ENCODE measurements around the gene CTIF. TPM values are rescaled to one million over a fixed set of nuclear protein-coding genes. Genes with fewer than 3 reads are reported as not detected.
A peak's percentile ranks its signal among the peaks of the same experiment; 100 is the strongest.

The CTIF gene
- total and polyA plus RNA-seq, 2 experiments from 2014 or later, result 22.1 to 27.9 TPM

GRCh38 chr18:48560491-48560890 lies 21.7 kb downstream of the CTIF start:
- no peaks in the 10 kb centered on the region for H3K9me3 ChIP-seq (ENCODE audit: low read depth)
- 96% methylated on average over 7 of the region's 7 CpGs for WGBS (ENCODE audit: low lambda C conversion rate, missing lambda C conversion rate)

GRCh38 chr18:48562075-48562474 lies 23.2 kb downstream of the CTIF start:
- no peak for TF ChIP-seq EZH2 (IDR thresholded peaks at IDR 0.05; ENCODE audit: borderline replicate concordance)
- no peak for TF ChIP-seq CTCF (IDR thresholded peaks at IDR 0.05; ENCODE audit: poor library complexity)
- TF ChIP-seq EZH2phosphoT487 (IDR thresholded peaks at IDR 0.05; ENCODE audit: low read depth, severe bottlenecking, unreplicated experiment), result no peak
- Histone ChIP-seq H3K4me3 (no peak overlapping the region), H3K27me3 (no peaks in the 10 kb centered on the region), H4K20me1 (ENCODE audit: insufficient read depth, poor library complexity, severe bottlenecking) (peaks cover 12% of the 10 kb centered on the region), H3K9me3 (ENCODE audit: low read depth) (no peaks in the 10 kb centered on the region), H3K79me2 (peaks cover 71% of the 10 kb centered on the region), H3K27ac (peak overlapping the region; percentile 1), H3K4me1 (ENCODE audit: insufficient read depth) (no peaks in the 10 kb centered on the region), H3K4me2 (no peak overlapping the region), H2AFZ (no peak overlapping the region), H3K36me3 (replicated peaks; ENCODE audit: insufficient read depth, low read depth) (no peaks in the 10 kb centered on the region), H3K9me2 (replicated peaks; ENCODE audit: insufficient read depth) (no peaks in the 10 kb centered on the region)
- no peak for DNase-seq (ENCODE audit: low spot score)

More at GRCh38 chr18:48560491-48560890, 21.7 kb downstream of the CTIF start:
- no peak for DNase-seq (ENCODE audit: low spot score)
- no peaks in the 10 kb centered on the region for H3K36me3 ChIP-seq (replicated peaks; ENCODE audit: insufficient read depth, low read depth)
- no peaks in the 10 kb centered on the region for H3K27me3 ChIP-seq
- H3K79me2 ChIP-seq, result peaks cover 70% of the 10 kb centered on the region
- no peak overlapping the region for H3K27ac ChIP-seq
- H3K4me3 ChIP-seq, result no peak overlapping the region
- no peak for TF ChIP-seq EZH2 (IDR thresholded peaks at IDR 0.05; ENCODE audit: borderline replicate concordance)
- H2AFZ ChIP-seq, result no peak overlapping the region
- H3K4me1 ChIP-seq (ENCODE audit: insufficient read depth), result no peaks in the 10 kb centered on the region
- H4K20me1 ChIP-seq (ENCODE audit: insufficient read depth, poor library complexity, severe bottlenecking), result peaks cover 16% of the 10 kb centered on the region
- no peaks in the 10 kb centered on the region for H3K9me2 ChIP-seq (replicated peaks; ENCODE audit: insufficient read depth)
- no peak overlapping the region for H3K4me2 ChIP-seq

GRCh38 chr18:48563027-48563426 lies 24.2 kb downstream of the CTIF start:
- Histone ChIP-seq H3K9me3 (ENCODE audit: low read depth) (no peaks in the 10 kb centered on the region), H3K27me3 (no peaks in the 10 kb centered on the region), H3K27ac (no peak overlapping the region), H4K20me1 (ENCODE audit: insufficient read depth, poor library complexity, severe bottlenecking) (peaks cover 11% of the 10 kb centered on the region), H3K9me2 (replicated peaks; ENCODE audit: insufficient read depth) (no peaks in the 10 kb centered on the region), H3K36me3 (replicated peaks; ENCODE audit: insufficient read depth, low read depth) (no peaks in the 10 kb centered on the region), H3K4me1 (ENCODE audit: insufficient read depth) (no peaks in the 10 kb centered on the region), H3K79me2 (peaks cover 81% of the 10 kb centered on the region), H3K4me3 (no peak overlapping the region), H3K4me2 (no peak overlapping the region), H2AFZ (no peak overlapping the region)
- peak; percentile 23 for DNase-seq (ENCODE audit: low spot score)
- TF ChIP-seq EZH2phosphoT487 (IDR thresholded peaks at IDR 0.05; ENCODE audit: low read depth, severe bottlenecking, unreplicated experiment), result no peak
- no peak for TF ChIP-seq EZH2 (IDR thresholded peaks at IDR 0.05; ENCODE audit: borderline replicate concordance)
- no peak for TF ChIP-seq CTCF (IDR thresholded peaks at IDR 0.05; ENCODE audit: poor library complexity)
- 87% methylated on average over 2 of the region's 2 CpGs for WGBS (ENCODE audit: low lambda C conversion rate, missing lambda C conversion rate)

GRCh38 chr18:48564139-48564538 lies 25.3 kb downstream of the CTIF start:
- no peak for TF ChIP-seq CTCF (IDR thresholded peaks at IDR 0.05; ENCODE audit: poor library complexity)
- no peak for TF ChIP-seq EZH2 (IDR thresholded peaks at IDR 0.05; ENCODE audit: borderline replicate concordance)
- no peak for TF ChIP-seq EZH2phosphoT487 (IDR thresholded peaks at IDR 0.05; ENCODE audit: low read depth, severe bottlenecking, unreplicated experiment)
- H3K27ac ChIP-seq, result no peak overlapping the region
- H3K4me1 ChIP-seq (ENCODE audit: insufficient read depth), result no peaks in the 10 kb centered on the region
- no peak for DNase-seq (ENCODE audit: low spot score)
- WGBS (ENCODE audit: low lambda C conversion rate, missing lambda C conversion rate), result 89% methylated on average over 8 of the region's 8 CpGs
- no peak overlapping the region for H3K4me2 ChIP-seq
- peaks cover 11% of the 10 kb centered on the region for H4K20me1 ChIP-seq (ENCODE audit: insufficient read depth, poor library complexity, severe bottlenecking)
- H3K27me3 ChIP-seq, result no peaks in the 10 kb centered on the region
- H2AFZ ChIP-seq, result no peak overlapping the region
- no peak overlapping the region for H3K4me3 ChIP-seq
- no peaks in the 10 kb centered on the region for H3K9me2 ChIP-seq (replicated peaks; ENCODE audit: insufficient read depth)
- no peaks in the 10 kb centered on the region for H3K9me3 ChIP-seq (ENCODE audit: low read depth)
- no peaks in the 10 kb centered on the region for H3K36me3 ChIP-seq (replicated peaks; ENCODE audit: insufficient read depth, low read depth)
- H3K79me2 ChIP-seq, result peaks cover 83% of the 10 kb centered on the region

All from hepatocyte (in vitro differentiated cells).